ENCODE data around the gene TUBB.
"Not testable (repeated sequence)": the region's sequence is repeated elsewhere in the genome, so short reads cannot be mapped to it uniquely, and the experiment has no call there.

The TUBB gene

DNA sequence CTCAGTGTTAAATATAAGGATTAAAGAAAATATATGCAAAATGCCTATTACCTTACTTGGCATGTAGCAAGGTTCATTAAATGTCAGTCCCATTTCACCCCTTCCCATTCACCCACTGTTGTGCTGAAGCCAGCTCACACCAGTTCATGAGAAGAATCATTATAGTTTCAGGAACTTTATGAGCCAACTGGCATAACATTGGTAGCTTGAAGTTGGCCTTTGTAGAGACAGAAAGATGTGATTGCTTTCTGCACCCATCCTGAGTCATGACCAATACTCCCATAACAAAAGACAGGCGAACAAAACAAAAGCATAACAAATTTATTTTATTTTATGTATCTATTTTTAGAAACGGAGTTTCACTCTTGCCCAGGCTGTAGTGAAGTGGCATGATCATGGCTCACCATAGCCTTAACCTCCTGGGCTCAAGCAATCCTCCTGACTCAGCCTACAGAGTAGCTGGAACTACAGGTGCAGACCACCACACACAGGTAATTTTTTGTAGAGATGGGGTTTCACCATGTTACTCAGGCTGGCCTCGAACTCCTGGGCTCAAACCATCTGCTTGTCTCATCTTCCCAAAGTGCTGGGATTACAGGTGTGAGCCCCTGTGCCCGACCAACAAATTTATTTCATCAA, 41.8 kb downstream of the TUBB start:
- no peak for DNase-seq (ENCODE audit: low spot score)

DNA sequence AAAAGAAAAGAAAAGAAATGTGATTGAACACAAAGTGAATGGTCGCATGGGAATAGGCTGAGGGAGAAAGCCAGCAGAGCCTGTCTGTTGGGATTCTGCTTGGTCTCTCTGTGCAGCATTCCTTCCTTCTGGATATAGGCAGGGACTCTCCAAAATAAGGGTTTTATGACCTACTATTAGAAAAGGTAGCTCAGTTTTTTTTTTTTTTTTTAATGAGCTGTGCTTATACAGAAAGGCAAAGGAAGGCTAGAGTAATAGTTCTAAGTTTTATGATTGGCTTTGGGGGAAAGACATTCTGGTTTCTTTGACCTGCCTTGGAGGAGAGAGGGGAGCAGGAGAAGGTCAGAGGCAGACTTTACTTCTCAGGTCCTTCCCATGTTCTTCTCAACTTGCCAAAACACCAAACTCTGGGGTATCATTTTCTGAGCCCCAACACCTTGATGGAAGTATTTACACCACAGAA, 43.0 kb downstream of the TUBB start:
- DNase-seq (ENCODE audit: low spot score) = no peak

DNA sequence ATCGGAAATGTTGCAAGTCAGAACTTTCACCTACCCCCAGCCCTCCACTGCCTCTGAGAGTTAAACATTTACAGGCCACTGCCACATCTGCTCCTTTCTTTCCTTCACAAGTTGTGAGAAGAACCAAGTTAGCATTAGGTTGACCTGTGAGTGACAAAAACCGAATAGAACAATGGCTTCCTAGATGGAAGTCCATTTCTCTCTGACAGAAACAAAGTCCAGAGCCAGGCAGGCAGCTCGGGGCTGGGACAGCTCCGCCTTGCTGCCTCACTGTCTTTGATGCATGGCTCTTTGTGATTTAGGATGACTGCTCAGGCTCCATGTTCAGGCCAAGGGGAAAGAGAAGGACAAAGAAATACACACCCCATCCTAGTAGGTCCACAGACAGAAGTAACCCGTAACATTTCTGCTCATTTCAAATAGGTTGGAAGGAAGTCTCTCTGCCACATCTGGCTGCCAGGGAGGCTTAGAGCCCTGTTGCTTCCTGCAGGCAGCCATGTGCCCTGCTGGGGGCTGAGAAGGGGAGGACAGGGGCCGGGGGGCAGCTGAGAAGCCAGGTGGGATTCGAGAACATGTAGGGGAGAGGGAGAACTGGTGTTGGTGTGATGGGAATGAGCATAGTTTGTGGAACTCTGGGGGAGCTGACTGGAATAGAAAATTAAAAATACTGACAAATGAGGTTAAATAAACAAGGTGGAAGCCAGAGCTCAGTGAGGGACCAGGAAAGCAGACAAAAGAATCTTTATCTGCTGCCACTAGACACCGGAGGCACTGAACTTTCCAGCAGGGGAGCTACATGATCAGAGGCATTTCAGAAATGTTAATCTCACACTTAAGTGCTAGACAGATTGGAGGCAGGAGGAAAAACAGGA, 43.7 kb downstream of the TUBB start:
- no peak for DNase-seq (ENCODE audit: low spot score)

DNA sequence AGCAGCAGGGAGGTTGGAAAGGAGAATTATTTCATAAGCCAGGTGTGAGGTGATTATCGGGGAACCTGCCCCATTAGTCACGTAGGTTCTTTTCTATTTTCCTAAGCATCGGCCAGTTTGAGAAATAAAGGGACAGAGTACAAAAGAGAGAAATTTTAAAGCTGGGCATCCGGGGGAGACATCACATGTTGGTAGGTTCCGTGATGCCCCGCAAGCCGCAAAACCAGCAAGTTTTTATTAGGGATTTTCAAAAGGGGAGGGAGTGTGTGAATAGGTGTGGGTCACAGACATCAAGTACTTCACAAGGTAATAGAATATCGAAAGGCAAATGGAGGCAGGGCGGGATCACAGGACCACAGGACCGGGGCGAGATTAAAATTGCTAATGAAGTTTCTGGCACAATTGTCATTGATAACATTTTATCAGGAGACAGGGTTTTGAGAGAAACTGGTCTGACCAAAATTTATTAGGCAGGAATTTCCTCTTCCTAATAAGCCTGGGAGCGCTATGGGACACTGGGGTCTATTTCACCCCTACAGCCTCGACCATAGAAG, 44.4 kb downstream of the TUBB start:
- DNase-seq (ENCODE audit: low spot score) = not testable (repeated sequence)

DNA sequence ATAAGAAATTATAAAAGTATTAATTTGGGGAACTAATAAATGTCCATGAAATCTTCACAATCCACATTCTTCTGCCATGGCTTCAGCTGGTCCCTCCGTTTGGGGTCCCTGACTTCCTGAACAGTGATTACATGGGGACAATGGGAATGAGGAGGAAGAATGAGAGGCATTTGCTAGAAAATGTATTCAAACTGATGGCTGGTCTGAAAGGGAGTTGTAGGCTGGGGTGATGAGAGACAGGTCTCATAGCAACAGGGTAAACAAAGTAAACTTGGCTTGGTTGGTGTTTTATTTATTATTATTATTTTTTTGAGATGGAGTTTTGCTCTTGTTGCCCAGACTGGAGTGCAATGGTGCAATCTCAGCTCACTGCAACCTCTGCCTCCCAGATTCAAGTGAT, 45.3 kb downstream of the TUBB start:
- DNase-seq (ENCODE audit: low spot score) = not testable (repeated sequence)

DNA sequence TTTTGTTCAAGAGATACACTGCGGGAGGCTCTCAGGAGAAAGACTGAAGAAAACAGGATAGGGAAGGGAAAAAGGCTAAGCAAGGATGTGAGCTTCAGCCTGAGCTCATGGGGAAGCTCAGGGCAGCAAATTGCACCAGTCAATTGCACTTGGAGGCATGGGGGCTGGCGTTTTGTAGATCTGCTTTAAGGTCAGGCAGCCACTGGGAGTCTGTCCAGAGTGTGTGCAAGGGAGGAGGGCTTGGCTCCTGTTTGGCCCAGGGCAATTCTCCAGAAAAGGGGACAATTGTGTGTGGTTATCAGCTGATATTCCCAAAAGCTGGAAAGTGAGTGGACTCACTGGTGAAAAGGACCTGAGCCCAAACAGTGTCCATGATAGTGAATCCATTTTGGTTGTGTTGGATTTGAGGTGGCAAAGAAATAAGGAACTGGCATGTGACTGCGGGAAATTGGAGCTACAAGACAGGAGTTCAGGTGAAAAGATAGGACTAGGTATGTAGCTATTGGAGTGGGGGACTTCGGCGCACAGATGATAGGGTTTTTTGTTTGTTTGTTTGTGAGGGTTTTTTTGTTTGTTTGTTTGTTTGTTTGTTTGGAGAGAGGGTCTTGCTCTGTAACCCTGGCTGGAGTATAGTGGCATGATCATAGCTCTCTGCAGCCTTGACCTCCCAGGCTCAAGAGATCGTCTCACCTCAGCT, 46.5 kb downstream of the TUBB start:
- no peak for DNase-seq (ENCODE audit: low spot score)

DNA sequence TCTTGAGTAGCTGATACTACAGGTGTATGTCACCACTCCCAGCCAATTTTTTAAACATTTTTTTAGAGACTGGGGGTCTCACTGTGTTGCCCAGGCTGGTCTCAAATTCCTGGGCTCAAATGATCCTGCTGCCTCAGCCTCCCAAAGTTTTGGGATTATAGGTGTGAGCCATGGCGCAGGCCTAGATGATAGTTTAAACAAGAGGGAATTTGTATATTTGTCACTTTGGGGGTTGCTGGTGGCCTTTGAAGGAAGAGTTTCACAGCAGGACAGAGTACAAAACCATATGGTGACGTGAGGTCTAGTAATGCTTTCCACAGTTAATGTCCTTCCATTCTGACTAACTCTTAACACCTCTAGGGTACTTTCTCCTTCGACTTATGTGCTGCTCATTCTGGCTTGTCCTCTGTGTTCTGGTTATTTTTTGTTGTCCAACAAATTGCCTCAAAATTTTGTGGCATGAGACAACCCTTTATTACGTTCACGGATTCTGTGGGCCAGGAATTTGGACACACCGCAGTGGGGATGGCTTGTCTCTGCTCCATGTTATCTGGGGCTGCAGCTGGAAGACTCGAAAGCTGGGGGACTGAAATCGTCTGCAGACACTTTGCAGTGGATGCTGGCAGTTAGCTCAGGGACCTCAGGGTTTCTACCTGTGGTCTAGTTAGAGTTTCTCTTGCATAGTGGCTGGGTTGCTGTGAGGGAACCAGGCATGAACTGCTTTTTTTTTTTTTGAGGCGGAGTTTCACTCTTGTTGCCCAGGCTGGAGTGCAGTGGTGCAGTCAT, 47.2 kb downstream of the TUBB start:
- no peak for DNase-seq (ENCODE audit: low spot score)

DNA sequence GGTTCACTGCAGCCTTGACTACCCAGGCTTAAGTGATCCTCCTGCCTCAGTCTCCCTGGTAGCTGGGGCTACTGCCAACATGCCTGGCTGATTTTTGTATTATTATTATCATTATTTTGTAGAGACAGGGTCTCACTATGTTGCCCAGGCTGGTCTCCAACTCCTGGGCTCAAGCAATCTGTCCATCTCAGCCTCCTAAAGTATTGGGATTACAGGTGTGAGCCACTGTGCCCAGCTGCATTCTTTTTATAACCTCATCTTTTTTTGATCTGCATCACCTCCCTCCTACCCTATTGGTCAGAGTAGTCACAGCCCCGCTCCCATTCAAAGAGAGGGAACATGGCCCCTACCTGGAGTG, 47.8 kb downstream of the TUBB start:
- no peak for DNase-seq (ENCODE audit: low spot score)

DNA sequence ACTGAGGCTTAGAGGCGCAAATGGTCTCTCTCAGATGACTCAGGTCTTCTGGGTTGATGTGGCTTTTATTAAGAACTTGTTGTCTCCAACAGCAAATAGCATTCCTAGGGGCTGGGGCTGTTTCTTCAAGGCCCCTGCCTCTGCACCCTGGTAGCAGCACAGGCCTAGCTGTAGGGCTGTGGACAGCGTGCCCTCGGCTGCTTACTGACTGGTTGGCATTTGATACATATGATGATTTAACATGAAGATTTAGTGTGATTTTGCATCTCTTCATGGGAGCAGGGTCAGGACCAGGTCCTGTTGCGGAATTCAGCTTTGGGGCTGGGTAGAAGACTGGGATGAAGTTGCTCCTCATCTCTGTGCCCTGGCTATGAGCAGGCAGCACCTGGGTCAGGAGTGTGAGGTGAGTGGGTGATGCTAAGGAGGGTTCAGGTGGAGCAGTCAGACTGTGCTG, 48.5 kb downstream of the TUBB start:
- no peak for DNase-seq (ENCODE audit: low spot score)

DNA sequence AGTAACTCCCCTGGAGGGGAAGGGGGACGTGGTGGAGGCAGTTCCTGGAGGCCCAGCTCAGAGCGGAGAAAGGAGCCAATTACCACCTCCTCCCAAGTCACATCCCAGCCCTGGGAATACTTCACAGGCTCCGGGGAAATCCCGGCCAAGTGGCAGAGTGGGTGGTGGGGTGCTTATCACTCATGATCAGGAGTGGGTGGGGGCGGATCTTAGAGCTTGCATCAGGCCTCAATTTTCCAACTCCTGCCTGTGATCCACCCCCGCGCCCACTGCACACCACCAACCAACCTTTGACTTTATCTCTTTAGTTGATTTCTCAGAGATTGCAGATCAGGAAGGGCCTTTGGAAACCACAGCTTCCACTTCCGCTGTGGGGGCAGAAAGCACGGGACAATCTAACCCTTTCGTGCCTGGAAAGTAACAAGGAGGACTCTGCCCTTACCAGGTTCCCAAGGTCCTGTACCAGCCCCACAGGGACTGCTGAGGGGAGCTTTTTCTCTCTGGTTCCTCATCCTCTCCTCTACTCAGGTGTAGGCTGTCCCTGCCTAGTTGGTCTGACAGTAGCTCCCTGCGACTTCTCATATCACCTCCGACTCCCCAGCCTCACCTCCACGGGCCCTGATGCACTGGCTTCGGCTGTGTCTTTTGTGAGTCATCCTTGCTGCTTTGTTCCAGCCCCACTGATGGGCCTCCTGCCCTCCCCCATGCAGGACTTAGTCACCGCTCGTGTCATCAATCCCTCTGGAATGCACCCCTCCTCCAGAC, 49.1 kb downstream of the TUBB start:
- no peak for DNase-seq (ENCODE audit: low spot score)

DNA sequence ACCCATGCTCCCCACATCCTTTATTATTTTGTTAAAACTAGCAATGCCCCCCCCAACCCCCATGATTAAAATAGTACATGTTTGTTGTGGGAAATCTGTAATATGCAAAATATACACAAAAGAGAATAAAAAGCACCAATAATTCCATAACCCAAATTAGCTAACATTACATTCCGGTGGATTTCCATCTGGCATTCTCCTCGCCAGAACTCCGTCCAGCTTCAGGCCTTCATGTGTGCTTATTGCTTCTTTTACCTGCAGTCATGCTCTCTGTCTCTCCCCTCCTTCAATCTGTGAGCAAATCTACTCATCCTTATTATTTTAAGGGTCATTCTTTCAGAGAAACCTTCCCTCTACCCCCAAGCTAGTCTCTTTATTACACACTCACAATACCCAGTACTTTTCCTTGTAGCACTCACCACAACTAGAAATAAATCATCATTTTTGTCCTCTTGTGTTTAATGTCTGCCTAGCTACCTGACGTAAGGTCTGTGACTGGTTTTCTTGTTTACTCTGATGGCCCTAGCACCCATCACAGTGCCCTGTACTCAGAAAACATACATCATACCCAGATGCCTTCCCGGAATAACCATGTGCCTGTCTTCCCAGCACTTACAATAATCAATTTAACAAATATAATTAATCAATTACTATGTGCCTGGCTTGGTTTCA, 49.8 kb downstream of the TUBB start:
- no peak for DNase-seq (ENCODE audit: low spot score)

DNA sequence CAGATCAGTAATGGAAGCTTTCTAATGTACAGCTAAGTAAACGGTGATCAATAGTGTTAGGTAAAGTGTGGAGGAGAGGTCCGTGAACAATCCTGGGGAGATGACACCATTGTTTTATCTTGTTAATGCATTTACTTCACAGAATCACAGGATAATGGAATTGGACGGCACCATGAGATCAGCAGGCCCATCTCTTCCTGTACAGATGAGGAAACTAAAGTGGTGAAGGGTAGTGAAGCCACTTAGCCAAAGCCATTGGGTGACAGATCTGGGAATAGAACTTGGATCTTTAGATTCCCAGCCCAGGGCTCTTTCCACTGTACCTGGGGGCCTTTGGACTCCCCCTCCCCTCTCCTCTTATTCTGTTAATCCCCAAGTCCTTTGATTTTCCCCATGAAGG, 50.4 kb downstream of the TUBB start:
- no peak for DNase-seq (ENCODE audit: low spot score)

DNA sequence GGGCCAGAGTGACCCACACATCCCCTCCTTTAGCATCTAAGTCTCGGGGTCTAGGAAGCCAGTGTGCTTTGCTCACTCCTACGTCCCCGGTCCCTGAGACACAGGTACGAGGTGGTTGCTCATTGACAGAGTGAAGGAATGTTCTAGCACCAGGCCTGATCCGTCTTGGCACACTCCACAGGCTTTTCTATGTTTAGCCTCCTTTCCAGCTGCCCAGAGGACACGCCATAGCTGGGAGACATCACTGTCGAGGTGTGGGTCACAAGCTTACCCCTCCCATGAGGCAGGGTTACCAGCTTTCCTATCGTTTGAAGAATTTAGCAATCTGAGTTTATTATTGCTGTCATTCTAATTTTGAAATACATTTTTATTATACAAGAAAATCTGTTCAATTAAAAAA, 54.5 kb downstream of the TUBB start:
- no peak for DNase-seq (ENCODE audit: low spot score)
